ENCODE results near the gene DGCR8. TPM values are rescaled to one million over a fixed set of nuclear protein-coding genes. Genes with fewer than 3 reads are reported as not detected.

The DGCR8 gene
- total and polyA plus RNA-seq, 9 donors = 27.1 to 48.7 (median 38.4) TPM

- no peak overlapping the region for H3K27ac ChIP-seq (ENCODE audit: low read length)
- H3K36me3 ChIP-seq (ENCODE audit: control insufficient read depth, insufficient read depth, low read length) = peaks cover 10% of the 10 kb centered on the region
- no peak for DNase-seq
- H3K9me3 ChIP-seq (replicated peaks; ENCODE audit: control insufficient read depth, low read depth, low read length) = no peaks in the 10 kb centered on the region
- H3K4me1 ChIP-seq (ENCODE audit: control insufficient read depth, insufficient read depth, low read length) = peaks cover 25% of the 10 kb centered on the region
- H3K27me3 ChIP-seq (ENCODE audit: control insufficient read depth, insufficient read depth, low read length) = no peaks in the 10 kb centered on the region
- no peak overlapping the region for H3K4me3 ChIP-seq (ENCODE audit: low read length)
- WGBS (ENCODE audit: insufficient coverage) = 66% methylated on average over 21 of the region's 32 CpGs
These were observed 69.5 kb downstream of the DGCR8 start for GRCh38 chr22:20149257-20150250.

DNA sequence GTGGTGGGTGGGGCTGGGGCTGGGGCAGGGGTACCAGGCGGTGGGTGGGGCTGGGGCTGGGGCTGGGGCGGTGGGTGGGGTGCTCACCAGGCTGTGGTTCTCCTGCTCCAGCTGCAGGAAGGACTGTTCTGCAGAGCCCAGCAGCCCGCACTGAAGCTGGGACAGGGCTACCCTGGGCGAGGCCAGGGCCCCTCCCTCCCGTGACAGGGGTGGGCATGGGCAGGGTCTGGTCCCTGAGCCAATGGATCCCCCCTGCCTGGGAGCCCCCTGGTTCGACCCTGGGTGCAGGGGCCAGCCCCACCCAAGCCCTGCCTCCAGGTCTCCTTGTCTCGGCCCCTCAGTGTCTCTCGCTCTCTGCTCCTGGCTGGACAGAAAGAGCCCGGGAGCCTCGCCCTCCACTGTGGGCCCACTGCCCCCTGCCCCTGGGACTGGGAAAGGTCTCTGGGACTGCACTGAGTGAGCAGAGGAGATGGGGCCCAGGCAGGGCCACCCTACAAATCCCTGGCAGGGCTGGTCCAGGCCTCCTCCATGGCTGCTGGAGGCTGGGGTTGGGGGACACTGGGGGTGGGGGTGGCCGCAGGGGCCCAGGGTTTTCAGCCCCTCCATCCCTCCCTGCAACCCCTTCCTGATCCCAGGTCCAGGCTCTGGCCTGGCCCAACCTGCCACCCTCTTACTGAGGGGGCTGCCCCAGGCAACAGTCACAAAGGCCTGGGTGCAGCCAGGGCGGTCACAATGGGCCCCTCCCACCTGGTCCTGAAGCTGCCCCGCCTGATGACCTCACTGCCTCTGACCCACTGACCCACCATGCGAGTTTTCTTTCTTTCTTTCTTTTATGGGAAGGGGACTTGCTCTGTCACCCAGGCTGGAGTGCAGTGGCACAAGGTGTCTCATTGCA lies 70.6 kb downstream of the DGCR8 start, which contains the start of gene CCDC188:
TSS of gene CCDC188 (minus strand) at position 675 of the 895 bp plus-strand sequence. CDS start at position 606, 69 bp downstream.
- peaks cover 29% of the 10 kb centered on the region for H3K4me1 ChIP-seq (ENCODE audit: control insufficient read depth, insufficient read depth, low read length)
- no peak for DNase-seq
- no peaks in the 10 kb centered on the region for H3K9me3 ChIP-seq (replicated peaks; ENCODE audit: control insufficient read depth, low read depth, low read length)
- no peak within 1 kb of the TSS for H3K27ac ChIP-seq (ENCODE audit: low read length)
- 73% methylated on average over 8 of the region's 14 CpGs for WGBS (ENCODE audit: insufficient coverage)
- no peak within 1 kb of the TSS for H3K4me3 ChIP-seq (ENCODE audit: low read length)
- no peaks in the 10 kb centered on the region for H3K27me3 ChIP-seq (ENCODE audit: control insufficient read depth, insufficient read depth, low read length)
- H3K36me3 ChIP-seq (ENCODE audit: control insufficient read depth, insufficient read depth, low read length) = peaks cover 3% of the 10 kb centered on the region

DNA sequence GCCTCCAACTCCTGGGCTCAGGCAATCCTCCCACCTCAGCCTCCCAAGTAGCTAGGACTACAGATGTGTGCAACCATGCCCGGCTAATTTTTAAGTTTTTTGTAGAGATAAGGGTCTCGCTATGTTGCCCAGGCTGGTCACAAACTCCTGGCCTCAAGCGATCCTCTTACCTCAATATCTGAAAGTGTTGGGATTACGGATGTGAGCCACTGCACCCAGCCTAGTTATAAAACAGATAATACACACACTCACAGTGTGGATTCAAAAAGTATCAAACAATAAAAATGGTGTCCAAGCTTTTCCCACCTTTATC lies 71.2 kb downstream of the DGCR8 start:
- Histone ChIP-seq H3K36me3 (ENCODE audit: control insufficient read depth, insufficient read depth, low read length) (peaks cover 3% of the 10 kb centered on the region), H3K9me3 (replicated peaks; ENCODE audit: control insufficient read depth, low read depth, low read length) (no peaks in the 10 kb centered on the region), H3K4me3 (ENCODE audit: low read length) (no peak overlapping the region), H3K4me1 (ENCODE audit: control insufficient read depth, insufficient read depth, low read length) (peaks cover 31% of the 10 kb centered on the region), H3K27me3 (ENCODE audit: control insufficient read depth, insufficient read depth, low read length) (no peaks in the 10 kb centered on the region), H3K27ac (ENCODE audit: low read length) (no peak overlapping the region)
- no CpG with 5 or more reads among the region's 4 CpGs for WGBS (ENCODE audit: insufficient coverage)
- DNase-seq = no peak

DNA sequence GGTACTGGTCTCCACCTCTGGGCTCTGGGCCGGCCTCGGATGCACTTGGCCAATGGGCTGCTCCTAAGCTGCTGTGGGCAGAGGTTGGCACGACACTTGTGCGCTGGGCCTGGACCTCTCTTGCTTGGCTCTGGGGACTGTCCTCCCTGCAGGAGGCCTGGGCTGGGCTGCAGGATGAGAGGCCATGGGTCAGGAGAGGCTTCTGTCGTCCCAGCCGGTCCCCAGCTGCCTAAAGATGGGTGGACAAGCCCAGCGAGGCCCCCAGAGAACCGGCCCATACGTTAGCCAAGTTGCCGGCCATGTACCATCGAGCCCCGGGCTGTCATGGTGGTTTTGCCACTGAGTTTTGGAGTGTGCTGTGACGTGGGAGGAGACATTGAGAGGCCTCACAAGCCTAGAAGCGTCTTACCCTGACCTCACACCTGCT lies 72.4 kb downstream of the DGCR8 start:
- peaks cover 23% of the 10 kb centered on the region for H3K4me1 ChIP-seq (ENCODE audit: control insufficient read depth, insufficient read depth, low read length)
- no peak overlapping the region for H3K27ac ChIP-seq (ENCODE audit: low read length)
- H3K27me3 ChIP-seq (ENCODE audit: control insufficient read depth, insufficient read depth, low read length) = no peaks in the 10 kb centered on the region
- 86% methylated on average over 13 of the region's 14 CpGs for WGBS (ENCODE audit: insufficient coverage)
- H3K4me3 ChIP-seq (ENCODE audit: low read length) = no peak overlapping the region
- H3K9me3 ChIP-seq (replicated peaks; ENCODE audit: control insufficient read depth, low read depth, low read length) = no peaks in the 10 kb centered on the region
- DNase-seq = no peak
- peaks cover 3% of the 10 kb centered on the region for H3K36me3 ChIP-seq (ENCODE audit: control insufficient read depth, insufficient read depth, low read length)

GRCh38 chr22:20153945-20154344 lies 73.9 kb downstream of the DGCR8 start:
- H3K27me3 ChIP-seq (ENCODE audit: control insufficient read depth, insufficient read depth, low read length) = no peaks in the 10 kb centered on the region
- no peak overlapping the region for H3K4me3 ChIP-seq (ENCODE audit: low read length)
- no peak for DNase-seq
- H3K27ac ChIP-seq (ENCODE audit: low read length) = no peak overlapping the region
- WGBS (ENCODE audit: insufficient coverage) = 50% methylated on average over 10 of the region's 16 CpGs
- no peaks in the 10 kb centered on the region for H3K36me3 ChIP-seq (ENCODE audit: control insufficient read depth, insufficient read depth, low read length)
- peaks cover 26% of the 10 kb centered on the region for H3K4me1 ChIP-seq (ENCODE audit: control insufficient read depth, insufficient read depth, low read length)
- no peaks in the 10 kb centered on the region for H3K9me3 ChIP-seq (replicated peaks; ENCODE audit: control insufficient read depth, low read depth, low read length)

GRCh38 chr22:20154602-20155187 lies 74.7 kb downstream of the DGCR8 start:
- Histone ChIP-seq H3K4me3 (ENCODE audit: low read length) (no peak overlapping the region), H3K36me3 (ENCODE audit: control insufficient read depth, insufficient read depth, low read length) (no peaks in the 10 kb centered on the region), H3K27me3 (ENCODE audit: control insufficient read depth, insufficient read depth, low read length) (no peaks in the 10 kb centered on the region), H3K9me3 (replicated peaks; ENCODE audit: control insufficient read depth, low read depth, low read length) (no peaks in the 10 kb centered on the region), H3K27ac (ENCODE audit: low read length) (no peak overlapping the region), H3K4me1 (ENCODE audit: control insufficient read depth, insufficient read depth, low read length) (peaks cover 32% of the 10 kb centered on the region)
- WGBS (ENCODE audit: insufficient coverage) = 57% methylated on average over 8 of the region's 14 CpGs
- DNase-seq = no peak

GRCh38 chr22:20155330-20156041 lies 75.4 kb downstream of the DGCR8 start:
- peaks cover 30% of the 10 kb centered on the region for H3K4me1 ChIP-seq (ENCODE audit: control insufficient read depth, insufficient read depth, low read length)
- DNase-seq = peak; percentile 56
- WGBS (ENCODE audit: insufficient coverage) = 31% methylated on average over 19 of the region's 30 CpGs
- H3K36me3 ChIP-seq (ENCODE audit: control insufficient read depth, insufficient read depth, low read length) = no peaks in the 10 kb centered on the region
- H3K27ac ChIP-seq (ENCODE audit: low read length) = no peak overlapping the region
- no peaks in the 10 kb centered on the region for H3K9me3 ChIP-seq (replicated peaks; ENCODE audit: control insufficient read depth, low read depth, low read length)
- no peak overlapping the region for H3K4me3 ChIP-seq (ENCODE audit: low read length)
- no peaks in the 10 kb centered on the region for H3K27me3 ChIP-seq (ENCODE audit: control insufficient read depth, insufficient read depth, low read length)

DNA sequence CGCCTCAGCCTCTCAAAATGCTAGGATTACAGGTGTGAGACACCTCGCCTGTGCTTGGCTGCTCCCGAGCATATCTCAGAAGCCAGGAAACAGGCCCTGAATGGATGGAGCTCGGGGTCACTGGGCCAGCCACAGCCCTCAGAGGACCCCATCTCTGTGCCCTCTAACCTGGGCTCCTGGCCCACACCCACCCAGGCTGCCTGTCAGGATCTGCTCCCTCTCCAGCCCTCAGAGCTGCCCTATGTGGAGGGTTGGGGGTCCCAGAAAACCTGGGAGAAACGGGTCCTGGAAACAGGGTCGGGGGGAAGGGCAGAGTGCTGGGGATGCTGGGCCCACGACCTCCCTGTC lies 76.0 kb downstream of the DGCR8 start:
- Histone ChIP-seq H3K4me1 (ENCODE audit: control insufficient read depth, insufficient read depth, low read length) (peaks cover 30% of the 10 kb centered on the region), H3K27ac (ENCODE audit: low read length) (no peak overlapping the region), H3K4me3 (ENCODE audit: low read length) (no peak overlapping the region), H3K27me3 (ENCODE audit: control insufficient read depth, insufficient read depth, low read length) (no peaks in the 10 kb centered on the region), H3K9me3 (replicated peaks; ENCODE audit: control insufficient read depth, low read depth, low read length) (no peaks in the 10 kb centered on the region), H3K36me3 (ENCODE audit: control insufficient read depth, insufficient read depth, low read length) (no peaks in the 10 kb centered on the region)
- 50% methylated on average over 2 of the region's 7 CpGs for WGBS (ENCODE audit: insufficient coverage)
- DNase-seq = no peak

GRCh38 chr22:20156611-20157429 lies 76.8 kb downstream of the DGCR8 start:
- no peaks in the 10 kb centered on the region for H3K27me3 ChIP-seq (ENCODE audit: control insufficient read depth, insufficient read depth, low read length)
- peaks cover 30% of the 10 kb centered on the region for H3K4me1 ChIP-seq (ENCODE audit: control insufficient read depth, insufficient read depth, low read length)
- H3K4me3 ChIP-seq (ENCODE audit: low read length) = no peak overlapping the region
- whole genome bisulfite sequencing (ENCODE audit: insufficient coverage) = 59% methylated on average over 16 of the region's 17 CpGs
- no peaks in the 10 kb centered on the region for H3K9me3 ChIP-seq (replicated peaks; ENCODE audit: control insufficient read depth, low read depth, low read length)
- H3K27ac ChIP-seq (ENCODE audit: low read length) = no peak overlapping the region
- H3K36me3 ChIP-seq (ENCODE audit: control insufficient read depth, insufficient read depth, low read length) = no peaks in the 10 kb centered on the region
- DNase-seq = peak; percentile 84
